ENCODE results near the gene SIPA1L3.

The SIPA1L3 gene

GRCh38 chr19:37941782-37942515 lies 34.9 kb downstream of the SIPA1L3 start:
- in situ Hi-C loops (cut with HindIII; ENCODE audit: low sequenced_read_pairs), result no loop called here

DNA sequence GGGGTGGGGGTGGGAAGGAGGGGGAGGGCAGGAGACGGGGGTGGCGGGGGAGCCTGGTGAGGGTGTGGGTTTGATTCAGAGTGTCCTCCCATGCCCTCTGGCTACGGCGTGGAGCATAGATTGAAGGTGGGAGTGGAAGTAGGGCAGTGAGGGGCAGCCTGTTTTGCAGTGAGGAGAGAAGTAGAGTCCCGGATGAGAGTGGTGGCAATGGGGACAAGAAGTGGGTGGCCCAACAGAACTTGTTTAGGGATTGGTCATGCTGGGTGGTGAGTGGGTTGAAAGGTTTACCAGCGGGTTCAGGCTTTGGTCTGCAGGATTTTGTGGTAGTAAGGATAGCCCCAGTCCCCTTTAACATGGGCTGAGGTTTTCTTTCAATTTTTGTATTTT lies 35.5 kb downstream of the SIPA1L3 start:
- in situ Hi-C loops (cut with HindIII; ENCODE audit: low sequenced_read_pairs), result no loop called here

GRCh38 chr19:37943480-37943879 lies 36.5 kb downstream of the SIPA1L3 start:
- in situ Hi-C loops (cut with HindIII; ENCODE audit: low sequenced_read_pairs), result no loop called here

DNA sequence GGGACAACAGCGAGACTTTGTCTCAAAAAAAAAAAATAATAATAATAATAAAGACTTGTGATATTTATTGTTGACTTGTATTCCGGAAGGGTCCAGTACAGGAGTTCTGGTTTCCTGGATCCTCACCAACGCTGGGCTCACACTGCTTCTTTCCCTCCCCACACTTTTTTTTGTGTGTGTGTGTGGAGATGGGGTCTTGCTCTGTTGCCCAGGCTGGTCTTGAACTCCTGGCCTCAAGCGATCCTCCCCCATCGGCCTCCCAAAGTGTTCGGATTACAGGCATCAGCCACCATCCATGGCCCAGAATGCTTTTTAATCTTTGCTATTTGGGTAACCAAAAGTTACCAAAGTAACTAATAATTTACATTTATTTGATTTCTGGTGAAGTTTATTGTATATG lies 39.1 kb downstream of the SIPA1L3 start:
- in situ Hi-C loops (cut with HindIII; ENCODE audit: low sequenced_read_pairs), result no loop called here

- in situ Hi-C loops (cut with HindIII; ENCODE audit: low sequenced_read_pairs), result no loop called here
These were observed 40.8 kb downstream of the SIPA1L3 start for GRCh38 chr19:37947778-37948177.

DNA sequence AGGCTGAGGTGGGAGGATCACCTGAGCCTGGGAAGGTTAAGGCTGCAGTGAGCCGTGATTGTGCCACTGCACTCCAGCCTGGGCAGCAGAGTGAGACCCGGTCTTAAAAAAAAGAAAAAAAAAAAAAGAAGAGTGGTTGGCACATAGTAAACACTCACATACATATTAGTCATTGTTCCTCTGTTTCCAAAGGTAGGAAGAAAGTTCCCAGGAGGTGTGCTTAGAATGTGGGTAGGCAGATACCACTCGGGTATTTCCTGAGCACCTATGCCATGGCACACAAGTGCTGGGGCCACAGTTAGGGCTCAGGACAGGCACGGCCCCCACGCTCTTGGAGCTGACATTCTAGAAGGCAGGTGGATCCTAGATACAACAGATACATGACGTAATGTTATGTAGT lies 41.4 kb downstream of the SIPA1L3 start:
- in situ Hi-C loops (cut with HindIII; ENCODE audit: low sequenced_read_pairs), result no loop called here

DNA sequence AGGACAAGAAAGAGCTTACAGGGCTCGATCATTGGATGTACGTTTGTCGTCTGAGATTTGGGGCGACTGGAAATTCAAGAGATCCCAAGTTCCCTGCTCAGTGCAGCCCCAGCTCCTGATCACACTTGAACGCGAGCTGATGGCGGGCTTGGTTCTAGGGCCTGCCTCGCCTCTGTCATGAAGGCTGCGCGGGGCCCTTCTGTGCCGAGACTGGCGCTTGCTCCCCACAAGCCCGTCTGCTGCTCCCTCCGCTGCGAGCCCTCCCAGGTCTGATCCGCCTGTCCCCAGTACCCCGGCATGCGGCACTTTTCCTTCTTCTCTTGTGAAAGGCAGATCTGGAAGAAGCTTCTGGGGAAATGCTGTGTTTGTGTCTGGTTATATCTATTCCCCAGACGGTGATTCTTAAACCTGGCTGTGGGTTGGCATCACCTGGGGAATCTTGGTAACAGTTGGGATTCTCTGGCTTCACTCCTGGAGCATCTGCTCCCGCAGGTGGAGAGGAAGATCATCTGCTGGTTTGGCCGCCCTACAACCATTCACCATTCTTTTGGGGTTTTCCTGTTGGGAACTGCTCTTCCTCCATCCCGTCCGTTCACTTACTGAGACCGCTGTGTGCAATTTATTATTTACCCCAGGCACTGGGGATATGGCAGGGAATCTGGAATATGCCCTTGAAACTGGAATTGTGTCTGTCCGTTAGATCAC lies 43.6 kb downstream of the SIPA1L3 start:
- in situ Hi-C loops (cut with HindIII; ENCODE audit: low sequenced_read_pairs), result no loop called here

GRCh38 chr19:37951816-37952210 lies 44.8 kb downstream of the SIPA1L3 start:
- in situ Hi-C loops (cut with HindIII; ENCODE audit: low sequenced_read_pairs), result no loop called here

DNA sequence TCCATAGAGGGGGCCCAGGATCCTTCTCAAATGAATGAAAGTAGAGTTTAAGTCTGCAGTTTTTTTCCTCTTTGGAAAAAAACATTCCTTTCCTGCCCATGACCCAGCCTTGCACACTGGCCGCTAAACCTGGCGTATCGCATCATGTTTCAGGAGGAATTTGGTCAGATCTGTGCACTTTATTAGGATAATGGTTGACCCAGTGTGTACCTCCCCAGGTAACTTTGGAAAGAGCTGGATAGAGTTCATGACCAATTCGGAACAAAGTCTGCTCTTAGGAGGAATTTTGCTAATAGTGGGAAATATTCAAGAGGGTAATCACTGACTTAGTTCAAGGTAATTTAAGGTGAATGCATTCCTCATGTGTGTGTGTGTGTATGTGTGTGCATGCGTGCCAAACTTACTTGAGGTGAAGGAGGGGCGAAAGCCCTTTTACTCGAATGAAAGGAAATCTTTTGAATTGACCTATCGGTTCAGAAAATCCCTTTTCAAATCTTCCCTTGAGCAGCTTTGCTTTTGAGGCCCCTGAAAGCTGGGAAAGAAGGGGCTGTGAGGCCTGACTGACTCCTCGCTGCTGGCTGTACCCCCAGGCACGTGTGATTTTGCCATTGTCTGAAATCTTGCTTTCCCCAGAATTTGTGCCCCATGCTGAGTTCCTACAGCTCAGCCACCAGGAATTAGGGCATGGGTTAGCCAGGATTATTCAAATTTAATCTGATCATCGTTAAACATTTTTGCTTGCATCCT lies 46.3 kb downstream of the SIPA1L3 start:
- in situ Hi-C loops (cut with HindIII; ENCODE audit: low sequenced_read_pairs), result no loop called here

- in situ Hi-C loops (cut with HindIII; ENCODE audit: low sequenced_read_pairs), result no loop called here
These were observed 46.9 kb downstream of the SIPA1L3 start for GRCh38 chr19:37953918-37954303.

GRCh38 chr19:37954421-37954874 lies 47.4 kb downstream of the SIPA1L3 start:
- in situ Hi-C loops (cut with HindIII; ENCODE audit: low sequenced_read_pairs), result no loop called here

GRCh38 chr19:37955986-37956385 lies 49.0 kb downstream of the SIPA1L3 start:
- in situ Hi-C loops (cut with HindIII; ENCODE audit: low sequenced_read_pairs), result no loop called here

- in situ Hi-C loops (cut with HindIII; ENCODE audit: low sequenced_read_pairs), result no loop called here
These were observed 50.2 kb downstream of the SIPA1L3 start for GRCh38 chr19:37957176-37957575.

DNA sequence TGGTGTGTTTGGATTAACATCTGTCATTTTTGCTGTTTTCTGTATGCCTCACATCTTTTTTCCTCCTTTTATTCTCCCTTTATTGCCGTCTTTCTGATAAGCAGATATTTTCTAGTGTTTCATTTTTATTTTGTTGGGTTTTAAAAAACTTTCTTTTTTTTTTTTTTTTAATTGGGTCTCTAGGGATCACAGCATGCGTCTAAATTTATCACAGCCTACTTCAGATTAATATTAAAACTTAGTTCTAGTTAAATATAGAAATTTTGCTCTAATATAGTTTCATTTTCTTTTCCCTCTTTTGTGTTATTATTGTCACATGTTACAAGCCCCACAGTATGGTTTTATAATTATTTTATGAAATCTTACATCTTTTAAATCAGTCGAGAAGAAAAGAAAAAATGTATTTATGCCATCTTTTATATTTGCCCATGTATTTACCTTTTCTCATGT lies 52.7 kb downstream of the SIPA1L3 start:
- in situ Hi-C loops (cut with HindIII; ENCODE audit: low sequenced_read_pairs), result no loop called here

DNA sequence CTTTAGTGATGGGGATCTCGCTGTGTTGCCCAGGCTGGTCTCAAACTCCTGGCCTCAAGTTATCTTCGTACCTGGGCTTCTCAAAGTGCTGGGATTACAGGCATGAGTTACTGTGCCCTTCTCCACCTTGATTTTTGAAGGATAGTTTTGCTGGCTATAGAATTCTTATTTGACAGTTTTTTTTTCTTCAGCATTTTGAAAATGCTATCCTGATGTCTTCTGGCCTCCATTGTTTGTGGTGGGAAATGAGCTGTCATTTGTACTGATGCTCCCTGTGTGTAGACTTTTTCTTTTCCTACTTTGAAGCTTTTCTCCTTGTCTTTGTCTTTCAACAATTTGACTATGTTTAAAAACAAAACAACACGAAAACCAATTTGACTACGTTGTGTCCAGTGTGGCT lies 54.2 kb downstream of the SIPA1L3 start:
- in situ Hi-C loops (cut with HindIII; ENCODE audit: low sequenced_read_pairs), result no loop called here

- in situ Hi-C loops (cut with HindIII; ENCODE audit: low sequenced_read_pairs), result no loop called here
These were observed 56.4 kb downstream of the SIPA1L3 start for GRCh38 chr19:37963190-37963936.

- in situ Hi-C loops (cut with HindIII; ENCODE audit: low sequenced_read_pairs), result no loop called here
These were observed 57.1 kb downstream of the SIPA1L3 start for GRCh38 chr19:37964109-37964508.

DNA sequence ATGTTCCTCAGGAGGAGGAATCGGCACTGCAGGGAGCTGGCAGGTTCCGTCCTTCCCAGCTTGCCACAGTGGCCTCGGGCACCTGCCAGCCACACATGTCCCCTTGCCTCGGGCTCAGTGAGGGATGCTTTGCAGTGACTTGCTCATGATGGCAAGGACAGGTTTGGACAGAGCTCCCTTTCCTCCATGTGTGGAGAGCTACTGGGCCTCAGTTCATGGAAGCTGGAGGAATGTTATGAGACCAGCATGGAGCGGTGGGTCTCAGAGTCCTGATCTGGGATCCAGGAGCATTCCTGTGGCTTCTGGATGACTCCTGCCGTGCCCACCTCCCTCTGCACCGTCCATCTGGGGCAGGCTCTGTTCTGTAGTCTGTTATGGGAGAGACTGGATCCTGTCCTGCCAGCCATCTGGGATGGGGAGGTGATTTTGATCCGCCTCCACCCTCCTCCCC lies 59.2 kb downstream of the SIPA1L3 start:
- in situ Hi-C loops (cut with HindIII; ENCODE audit: low sequenced_read_pairs), result no loop called here

- in situ Hi-C loops (cut with HindIII; ENCODE audit: low sequenced_read_pairs), result no loop called here
These were observed 59.7 kb downstream of the SIPA1L3 start for GRCh38 chr19:37966662-37967231.

DNA sequence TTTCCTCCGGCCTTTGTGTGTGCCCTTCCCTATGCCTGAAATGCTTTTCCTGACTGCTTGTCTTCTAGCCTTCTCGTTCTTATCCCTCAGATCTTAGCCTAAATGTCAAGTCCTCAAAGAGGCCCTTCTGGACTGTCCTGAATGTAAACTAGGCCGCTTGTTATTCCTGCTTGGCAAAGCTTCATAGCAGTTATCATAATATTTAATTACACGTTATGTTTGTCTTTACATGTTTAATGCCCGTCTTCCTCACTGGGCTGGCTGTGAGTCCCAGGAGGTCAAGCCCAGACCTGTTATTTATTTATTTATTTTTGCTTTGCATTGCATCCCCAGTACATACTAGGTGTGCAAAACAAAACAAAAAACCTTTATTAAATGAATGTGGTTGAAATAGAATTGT lies 62.7 kb downstream of the SIPA1L3 start:
- in situ Hi-C loops (cut with HindIII; ENCODE audit: low sequenced_read_pairs), result no loop called here

DNA sequence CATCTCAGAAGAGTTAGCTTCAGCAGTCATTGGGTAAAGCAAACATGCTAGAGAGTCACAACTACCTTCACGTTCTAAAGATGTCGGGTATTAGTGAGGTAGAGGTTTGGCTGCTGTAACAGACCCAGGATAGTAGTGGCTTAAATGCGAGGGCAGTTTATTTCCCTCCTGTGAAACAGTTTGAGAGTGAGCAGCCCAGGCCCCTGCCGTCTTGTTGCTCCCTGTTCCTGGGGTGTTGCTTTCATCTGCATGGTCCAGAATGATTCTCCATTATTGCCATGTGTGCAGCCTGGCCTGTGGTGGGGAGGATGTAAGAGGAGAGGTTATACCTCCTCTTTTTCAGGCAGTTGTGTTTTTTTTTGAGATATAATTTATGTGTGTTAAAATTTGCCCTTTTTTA lies 63.7 kb downstream of the SIPA1L3 start:
- in situ Hi-C loops (cut with HindIII; ENCODE audit: low sequenced_read_pairs), result no loop called here

Data from DLD1 (cell line).